Right lobe of liver (tissue), 6 donors: Measurements from ENCODE around the gene RHPN2. TPM values are rescaled to one million over a fixed set of nuclear protein-coding genes. Genes with fewer than 3 reads are reported as not detected.

Source experiments
- ATAC-seq, 4 donors: fragments of 200-7000 bp; cut with Tn5 transposase; one replicate each; pipeline ENCODE4 v1.9.1; 2020; ENCODE audit warnings: mild to moderate bottlenecking in 4 of 4, moderate library complexity in 4 of 4
- DNase-seq, 3 donors: peaks; one replicate each; pipeline ENCODE4 v3.0.0-alpha.2; 2020
- H3K27ac ChIP-seq, 3 donors: fragments of 200-600 bp; one replicate each; pipeline ENCODE4 v1.8.0; 2022
- H3K27me3 ChIP-seq, 2 donors: fragments of 200-600 bp; one replicate each; pipeline ENCODE4 v1.8.0; 2022
- H3K36me3 ChIP-seq, 4 donors: fragments of 200-600 bp; sonication (generic) in 1 of 4; one replicate each; pipeline versions ENCODE4 v1.5.1 to v1.8.0; 2017 to 2022; ENCODE audit warnings: control low read depth in 1 of 4
- H3K4me1 ChIP-seq, 4 donors: fragments of 200-600 bp; sonication (generic) in 1 of 4; one replicate each; pipeline versions ENCODE4 v1.5.1 to v1.8.0; 2017 to 2022; ENCODE audit warnings: control low read depth in 1 of 4
- H3K4me3 ChIP-seq, 3 donors: fragments of 200-600 bp; one replicate each; pipeline ENCODE4 v1.8.0; 2022
- H3K9me3 ChIP-seq, 4 donors: fragments of 200-600 bp; sonication (generic) in 1 of 4; one replicate each; pipeline versions ENCODE4 v1.5.1 to v1.8.0; 2017 to 2022; ENCODE audit warnings: control low read depth in 1 of 4
- POLR2A ChIP-seq: fragments of 450-650 bp; IDR thresholded peaks from one replicate; pipeline ENCODE4 v1.6.1; 2017; ENCODE audit warnings: antibody characterized with exemption, mild to moderate bottlenecking
- WGBS: methylation state at CpG from one replicate; pipeline ENCODE4 v1.1.6; 2018; ENCODE audit warnings: low coverage, low lambda C conversion rate; ENCODE audit not compliant: insufficient coverage; ENCODE audit errors: missing lambda C conversion rate; 5-methylcytosine and 5-hydroxymethylcytosine counted together
- intact Hi-C, 2 donors: fragments of 100-400 bp; cut with DNase I; formaldehyde crosslinking; loops; one replicate each; pipeline versions ENCODE4 v1.11.2 to v1.14.1; 2022
- total RNA-seq, 6 experiments: library from RNA; depleted of rRNA in 2 of 6; stranded (reverse); fragments of >200 nt in 2 of 6; fragmentation: NEBNext Ultra II Directional in 3 of 6; extraction: Animal tissue kit (Norgen Biotek cat#: 25700) in 3 of 6; gene quantifications; one replicate each; pipeline versions ENCODE4 v1.1.0 to v1.2.4, GENCODE V29; 2016 to 2023
- TF ChIP-seq, protein P1 (sequence below), 4 donors: fragments of 200-600 bp in 3 of 4; fragments of 450-650 bp in 1 of 4; IDR thresholded peaks; one replicate each; pipeline versions ENCODE4 v1.5.1 to v1.8.0; 2016 to 2022; ENCODE audit warnings: antibody characterized with exemption in 4 of 4, mild to moderate bottlenecking in 2 of 4
- donor health status: DM: no; HTN: yes; CAD: no.
- donor health status: DM: no; HTN: no; CAD: no.
- donor health status: DM: no; HTN: no; CAD: no.
- donor health status: DM: no; HTN: yes; CAD: no.
- donor health status: DM: no; HTN: yes; CAD: no.

RHPN2 gene
- total RNA-seq, 6 experiments from 2014 or later = 8.7 to 18.1 (median 16.4) TPM

DNA sequence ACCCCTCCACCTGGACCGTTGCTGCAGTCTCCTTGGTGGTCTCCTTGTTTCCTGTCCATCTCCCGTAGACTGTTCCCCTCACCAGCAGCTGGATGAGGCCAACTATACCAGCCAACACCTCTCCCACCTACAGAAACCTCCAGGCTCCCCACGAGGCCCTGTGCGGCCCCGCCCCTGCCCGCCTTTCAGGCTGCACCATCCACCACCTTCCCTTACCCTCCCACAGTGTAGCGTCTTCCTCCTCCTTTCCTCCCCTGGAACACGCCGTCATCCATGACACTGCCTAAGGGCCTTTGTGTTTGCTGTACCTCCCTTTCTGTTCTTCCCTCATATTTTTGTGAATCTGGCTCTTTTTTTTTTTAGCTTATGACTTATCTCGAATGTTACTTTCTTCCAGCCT, 43.5 kb upstream of the RHPN2 start:
- Histone ChIP-seq H3K36me3 (peaks cover 0 to 66% (median 8%) of the 10 kb centered on the region in 4 donors), H3K27ac (no peak overlapping the region), H3K9me3 (no peaks in the 10 kb centered on the region), H3K4me1 (no peaks in the 10 kb centered on the region), H3K27me3 (no peaks in the 10 kb centered on the region), H3K4me3 (no peak overlapping the region)
- TF ChIP-seq, protein P1, sequence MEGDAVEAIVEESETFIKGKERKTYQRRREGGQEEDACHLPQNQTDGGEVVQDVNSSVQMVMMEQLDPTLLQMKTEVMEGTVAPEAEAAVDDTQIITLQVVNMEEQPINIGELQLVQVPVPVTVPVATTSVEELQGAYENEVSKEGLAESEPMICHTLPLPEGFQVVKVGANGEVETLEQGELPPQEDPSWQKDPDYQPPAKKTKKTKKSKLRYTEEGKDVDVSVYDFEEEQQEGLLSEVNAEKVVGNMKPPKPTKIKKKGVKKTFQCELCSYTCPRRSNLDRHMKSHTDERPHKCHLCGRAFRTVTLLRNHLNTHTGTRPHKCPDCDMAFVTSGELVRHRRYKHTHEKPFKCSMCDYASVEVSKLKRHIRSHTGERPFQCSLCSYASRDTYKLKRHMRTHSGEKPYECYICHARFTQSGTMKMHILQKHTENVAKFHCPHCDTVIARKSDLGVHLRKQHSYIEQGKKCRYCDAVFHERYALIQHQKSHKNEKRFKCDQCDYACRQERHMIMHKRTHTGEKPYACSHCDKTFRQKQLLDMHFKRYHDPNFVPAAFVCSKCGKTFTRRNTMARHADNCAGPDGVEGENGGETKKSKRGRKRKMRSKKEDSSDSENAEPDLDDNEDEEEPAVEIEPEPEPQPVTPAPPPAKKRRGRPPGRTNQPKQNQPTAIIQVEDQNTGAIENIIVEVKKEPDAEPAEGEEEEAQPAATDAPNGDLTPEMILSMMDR (IDR thresholded peaks at IDR 0.05) = no peak
- no peak for TF ChIP-seq POLR2A
- intact Hi-C loops = no loop called here
- WGBS = 85% methylated on average over 10 of the region's 10 CpGs
- ATAC-seq (peak in 1 of 4 donors; percentile 24), DNase-seq (no peak)

DNA sequence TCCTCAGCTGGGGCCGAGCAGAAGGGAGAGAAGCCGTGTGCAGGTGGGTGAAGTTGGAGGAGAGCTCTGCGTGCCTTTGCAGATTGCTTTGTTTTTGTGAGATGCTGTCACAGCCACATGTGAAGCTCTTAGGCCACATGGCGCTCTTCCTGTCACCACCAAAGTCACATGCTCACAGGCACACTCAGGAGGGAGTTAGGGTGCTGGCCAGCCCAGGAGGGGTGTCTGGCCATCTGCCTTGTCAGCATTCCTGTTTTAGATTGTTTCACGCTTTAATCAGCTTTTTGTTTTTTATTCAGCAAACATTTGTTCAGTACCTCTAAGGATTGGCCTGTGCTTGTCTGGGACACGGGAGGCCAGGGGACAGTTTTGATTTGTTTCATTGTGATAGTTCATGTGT, 38.2 kb upstream of the RHPN2 start:
- 85% methylated on average over 3 of the region's 6 CpGs for WGBS

DNA sequence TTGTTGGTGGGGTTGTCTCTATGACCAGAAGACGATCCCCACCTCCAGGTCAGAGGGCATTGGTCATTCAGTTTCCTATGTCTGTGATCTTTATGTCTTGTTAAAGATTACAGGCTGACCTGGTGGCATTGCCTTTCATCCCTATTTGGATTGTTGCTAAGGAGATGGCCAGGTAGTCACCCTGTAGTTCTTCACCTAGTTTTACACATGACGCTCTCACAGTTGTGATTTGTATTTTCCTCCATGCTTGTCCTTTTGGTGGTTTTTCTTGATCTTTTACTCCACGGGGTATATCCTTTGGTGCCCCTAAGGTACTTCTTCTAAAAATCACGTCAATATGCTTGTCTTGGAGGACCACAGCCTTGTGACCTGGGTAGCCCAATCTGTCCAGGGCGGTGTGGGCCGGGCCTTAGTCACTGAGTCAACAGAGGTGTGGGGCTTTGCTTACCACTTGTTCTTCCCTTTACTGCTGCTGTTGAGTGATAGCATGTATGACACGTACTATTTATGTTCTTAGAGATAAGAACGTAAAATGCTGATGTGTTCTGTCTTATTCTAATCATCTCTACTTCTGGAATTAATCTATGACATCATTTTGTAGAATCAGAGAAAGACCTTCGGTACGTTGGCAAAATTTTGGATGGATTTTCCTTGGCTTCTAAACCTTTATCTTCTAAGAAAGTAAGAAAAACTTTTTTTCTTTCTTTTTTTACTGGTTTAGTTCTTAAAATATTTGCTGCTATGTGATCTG, 36.4 kb upstream of the RHPN2 start:
- no peaks in the 10 kb centered on the region for H3K9me3 ChIP-seq
- no peaks in the 10 kb centered on the region for H3K4me1 ChIP-seq
- H3K36me3 ChIP-seq = peaks cover 0 to 48% (median 7%) of the 10 kb centered on the region in 4 donors
- DNase-seq = no peak
- 95% methylated on average over 8 of the region's 10 CpGs for WGBS
- intact Hi-C loops = no loop called here
- ATAC-seq = no peak
- TF ChIP-seq, protein P1 (IDR thresholded peaks at IDR 0.05) = no peak
- TF ChIP-seq POLR2A = no peak
- H3K27me3 ChIP-seq = no peaks in the 10 kb centered on the region
- no peak overlapping the region for H3K27ac ChIP-seq
- no peak overlapping the region for H3K4me3 ChIP-seq

More for the DNA sequence above, 38.2 kb upstream of the RHPN2 start:
- no peaks in the 10 kb centered on the region for H3K27me3 ChIP-seq
- H3K27ac ChIP-seq = no peak overlapping the region
- DNase-seq (no peak), ATAC-seq (no peak)
- no peak overlapping the region for H3K4me3 ChIP-seq
- H3K9me3 ChIP-seq = no peaks in the 10 kb centered on the region
- intact Hi-C loops = no loop called here
- H3K4me1 ChIP-seq = no peaks in the 10 kb centered on the region
- H3K36me3 ChIP-seq = peaks cover 0 to 56% (median 5%) of the 10 kb centered on the region in 4 donors
- TF ChIP-seq, protein P1 (IDR thresholded peaks at IDR 0.05) = no peak
- TF ChIP-seq POLR2A = no peak

DNA sequence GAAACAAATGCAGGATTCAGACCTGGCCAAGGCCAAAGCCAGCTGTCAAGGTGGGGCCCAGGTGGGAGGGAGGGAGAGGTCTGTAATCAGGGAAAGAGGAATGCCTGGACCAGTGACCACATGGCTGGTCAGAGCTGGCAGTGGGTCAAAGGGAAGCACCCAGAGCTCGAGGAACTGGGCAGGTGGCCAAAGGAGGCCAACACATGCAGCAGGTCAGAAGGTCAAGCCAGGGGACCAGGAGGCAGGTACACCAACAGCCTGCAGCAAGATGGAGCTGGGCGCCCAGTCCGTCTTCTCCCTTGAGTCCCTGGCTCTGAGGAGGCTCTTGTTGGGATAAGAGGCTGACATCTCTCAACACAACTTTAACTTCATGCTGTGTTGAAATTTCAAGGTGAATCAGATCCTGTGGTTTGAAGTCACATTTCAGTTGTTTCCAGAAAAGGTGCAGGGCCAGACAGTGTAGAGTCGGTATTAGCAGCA, 33.4 kb upstream of the RHPN2 start:
- no peak for TF ChIP-seq POLR2A
- TF ChIP-seq, protein P1 (IDR thresholded peaks at IDR 0.05) = no peak
- WGBS = 66% methylated on average over 4 of the region's 4 CpGs
- no peaks in the 10 kb centered on the region for H3K9me3 ChIP-seq
- H3K27me3 ChIP-seq = no peaks in the 10 kb centered on the region
- H3K27ac ChIP-seq = no peak overlapping the region
- intact Hi-C loops = no loop called here
- no peak overlapping the region for H3K4me3 ChIP-seq
- ATAC-seq (peak; percentile 65 to 83 (median 69)), DNase-seq (peak; percentile 65 to 83 (median 80))
- no peaks in the 10 kb centered on the region for H3K4me1 ChIP-seq
- H3K36me3 ChIP-seq = peaks cover 0 to 70% (median 15%) of the 10 kb centered on the region in 4 donors
